Colonic mucosa (tissue), 4 donors: ENCODE results near the gene DISP3. TPM values are rescaled to one million over a fixed set of nuclear protein-coding genes. Genes with fewer than 3 reads are reported as not detected.

Experiments used
- DNase-seq: peaks from one replicate; pipeline ENCODE4 v3.0.0-alpha.2; 2020
- H3K27ac ChIP-seq: fragments of 200-600 bp; one replicate; pipeline ENCODE4 v1.8.0; 2021
- H3K27me3 ChIP-seq: fragments of 200-600 bp; one replicate; pipeline ENCODE4 v1.8.0; 2021
- H3K36me3 ChIP-seq: fragments of 200-600 bp; one replicate; pipeline ENCODE4 v1.8.0; 2021
- H3K4me1 ChIP-seq: fragments of 200-600 bp; one replicate; pipeline ENCODE4 v1.8.0; 2021; ENCODE audit warnings: mild to moderate bottlenecking
- H3K4me3 ChIP-seq: fragments of 200-600 bp; one replicate; pipeline ENCODE4 v1.8.0; 2021
- H3K9ac ChIP-seq, 2 donors: one replicate each; pipeline ENCODE4 v1.7.0; 2013; ENCODE audit warnings: control low read depth in 2 of 2, low read depth in 2 of 2, low read length in 2 of 2
- H3K9me3 ChIP-seq: fragments of 200-600 bp; one replicate; pipeline ENCODE4 v1.8.0; 2021
- intact Hi-C: fragments of 100-400 bp; cut with DNase I; formaldehyde crosslinking; loops from one replicate; pipeline ENCODE4 v1.14.1; 2022
- total RNA-seq, 2 donors: library from RNA; stranded (reverse); fragmentation: NEBNext Ultra II Directional in 1 of 2; extraction: Animal tissue kit (Norgen Biotek cat#: 25700) in 1 of 2; gene quantifications; one replicate each; pipeline ENCODE4 v1.2.1, GENCODE V29; 2021
- TF ChIP-seq, protein P1 (sequence below): fragments of 200-600 bp; IDR thresholded peaks from one replicate; pipeline ENCODE4 v1.8.0; 2022; ENCODE audit warnings: antibody characterized with exemption, mild to moderate bottlenecking
- donor health status: healthy.
- donor health status: DM: no; HTN: no; CAD: no.
- donor health status: DM: no; HTN: no; CAD: no.

The DISP3 gene
- total RNA-seq, 2 donors from 2014 or later = 0.10 to 0.13 TPM

DNA sequence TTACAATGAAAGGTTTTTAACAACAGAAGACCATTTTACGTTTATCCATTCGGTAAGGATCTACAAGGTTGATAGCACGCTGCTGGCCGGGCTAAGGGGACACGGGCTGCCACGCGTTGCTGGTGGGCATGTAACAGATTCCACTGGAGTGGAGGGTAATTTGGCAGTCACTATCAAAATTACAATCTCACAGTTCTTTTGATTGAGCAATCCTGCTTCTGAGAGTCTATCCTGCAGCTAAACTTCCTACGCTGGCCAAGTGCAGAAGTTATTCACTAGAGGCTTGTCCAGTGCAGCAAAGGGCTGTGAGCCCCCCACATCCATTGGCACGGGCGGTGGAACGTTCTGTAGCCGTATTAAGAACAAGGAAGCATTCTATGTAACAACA is 61.8 kb downstream of the DISP3 start:
- Histone ChIP-seq H3K9me3 (no peaks in the 10 kb centered on the region), H3K4me1 (no peaks in the 10 kb centered on the region), H3K27me3 (no peaks in the 10 kb centered on the region), H3K27ac (no peak overlapping the region), H3K4me3 (no peak overlapping the region), H3K36me3 (no peaks in the 10 kb centered on the region), H3K9ac (no peak overlapping the region)
- TF ChIP-seq, protein P1, sequence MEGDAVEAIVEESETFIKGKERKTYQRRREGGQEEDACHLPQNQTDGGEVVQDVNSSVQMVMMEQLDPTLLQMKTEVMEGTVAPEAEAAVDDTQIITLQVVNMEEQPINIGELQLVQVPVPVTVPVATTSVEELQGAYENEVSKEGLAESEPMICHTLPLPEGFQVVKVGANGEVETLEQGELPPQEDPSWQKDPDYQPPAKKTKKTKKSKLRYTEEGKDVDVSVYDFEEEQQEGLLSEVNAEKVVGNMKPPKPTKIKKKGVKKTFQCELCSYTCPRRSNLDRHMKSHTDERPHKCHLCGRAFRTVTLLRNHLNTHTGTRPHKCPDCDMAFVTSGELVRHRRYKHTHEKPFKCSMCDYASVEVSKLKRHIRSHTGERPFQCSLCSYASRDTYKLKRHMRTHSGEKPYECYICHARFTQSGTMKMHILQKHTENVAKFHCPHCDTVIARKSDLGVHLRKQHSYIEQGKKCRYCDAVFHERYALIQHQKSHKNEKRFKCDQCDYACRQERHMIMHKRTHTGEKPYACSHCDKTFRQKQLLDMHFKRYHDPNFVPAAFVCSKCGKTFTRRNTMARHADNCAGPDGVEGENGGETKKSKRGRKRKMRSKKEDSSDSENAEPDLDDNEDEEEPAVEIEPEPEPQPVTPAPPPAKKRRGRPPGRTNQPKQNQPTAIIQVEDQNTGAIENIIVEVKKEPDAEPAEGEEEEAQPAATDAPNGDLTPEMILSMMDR = no peak
- intact Hi-C loops = no loop called here
- DNase-seq = no peak

DNA sequence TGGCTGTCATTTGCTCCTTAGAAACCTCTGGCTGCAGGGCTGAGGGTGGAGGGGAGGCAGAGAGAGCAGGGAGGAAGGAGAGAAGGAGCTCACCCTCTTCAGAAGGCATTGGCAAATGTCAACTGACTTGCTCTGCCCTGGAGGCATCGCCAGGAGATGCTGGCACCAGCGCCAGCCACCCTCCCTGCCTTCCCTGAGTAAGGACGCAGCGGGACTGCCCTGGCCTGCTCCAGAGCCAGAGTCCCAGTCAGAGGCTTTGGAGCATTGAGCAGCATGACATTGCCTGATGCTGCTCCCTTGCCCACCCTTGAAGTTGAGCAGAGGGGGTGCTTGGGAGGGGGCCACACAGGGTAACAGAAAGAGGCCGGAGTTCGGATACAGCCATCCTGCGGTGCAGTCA is 62.3 kb downstream of the DISP3 start:
- H3K27me3 ChIP-seq = no peaks in the 10 kb centered on the region
- TF ChIP-seq, protein P1 = no peak
- H3K9me3 ChIP-seq = no peaks in the 10 kb centered on the region
- H3K4me1 ChIP-seq = no peaks in the 10 kb centered on the region
- no peak overlapping the region for H3K4me3 ChIP-seq
- intact Hi-C loops = no loop called here
- no peak overlapping the region for H3K27ac ChIP-seq
- no peak for DNase-seq
- H3K36me3 ChIP-seq = no peaks in the 10 kb centered on the region
- no peak overlapping the region for H3K9ac ChIP-seq

DNA sequence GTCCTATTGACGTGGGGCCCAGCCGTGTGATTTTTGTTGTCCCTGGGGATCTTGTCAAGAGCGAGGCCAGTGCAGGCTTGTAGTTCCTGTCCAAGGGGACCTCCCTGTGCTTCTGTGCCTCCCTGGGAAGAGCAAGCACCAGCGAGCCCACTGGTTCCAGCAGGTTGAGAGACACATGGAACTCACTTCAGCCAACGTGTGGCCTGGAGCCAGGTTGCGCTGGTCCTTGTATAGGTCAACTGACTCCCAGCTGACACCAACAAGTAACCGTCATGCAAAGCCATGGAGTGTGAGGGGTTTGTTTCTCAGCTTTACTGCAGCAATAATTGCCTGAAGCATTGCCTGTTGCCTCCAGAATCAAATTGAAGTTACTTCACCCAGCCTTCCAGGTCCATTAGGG is 63.0 kb downstream of the DISP3 start:
- Histone ChIP-seq H3K27me3 (no peaks in the 10 kb centered on the region), H3K9me3 (no peaks in the 10 kb centered on the region), H3K4me1 (no peaks in the 10 kb centered on the region), H3K9ac (no peak overlapping the region), H3K27ac (no peak overlapping the region), H3K4me3 (no peak overlapping the region), H3K36me3 (no peaks in the 10 kb centered on the region)
- intact Hi-C loops = no loop called here
- TF ChIP-seq, protein P1 = no peak
- no peak for DNase-seq

DNA sequence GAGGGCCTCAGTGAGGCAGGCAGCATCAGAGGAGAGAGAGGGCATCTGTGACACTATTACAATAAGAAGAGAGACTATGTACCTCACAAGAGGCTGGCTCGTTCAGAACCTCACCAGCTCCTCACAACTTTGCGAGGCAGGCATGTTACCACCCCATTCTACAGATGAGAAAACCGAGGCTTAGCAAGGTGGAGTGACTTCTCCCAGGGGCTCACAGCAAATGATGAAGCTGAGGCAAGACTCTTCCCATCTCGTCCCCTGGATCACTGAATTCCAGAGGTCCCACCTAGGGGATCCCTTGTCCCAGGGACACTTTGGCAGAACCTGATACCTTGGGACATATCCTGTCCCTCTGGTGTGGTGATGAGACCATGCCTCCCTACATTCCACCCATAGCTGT is 64.4 kb downstream of the DISP3 start:
- Histone ChIP-seq H3K36me3 (no peaks in the 10 kb centered on the region), H3K27me3 (no peaks in the 10 kb centered on the region), H3K4me1 (no peaks in the 10 kb centered on the region), H3K27ac (no peak overlapping the region), H3K9ac (no peak overlapping the region), H3K9me3 (no peaks in the 10 kb centered on the region), H3K4me3 (no peak overlapping the region)
- TF ChIP-seq, protein P1 = no peak
- intact Hi-C loops = no loop called here
- no peak for DNase-seq

DNA sequence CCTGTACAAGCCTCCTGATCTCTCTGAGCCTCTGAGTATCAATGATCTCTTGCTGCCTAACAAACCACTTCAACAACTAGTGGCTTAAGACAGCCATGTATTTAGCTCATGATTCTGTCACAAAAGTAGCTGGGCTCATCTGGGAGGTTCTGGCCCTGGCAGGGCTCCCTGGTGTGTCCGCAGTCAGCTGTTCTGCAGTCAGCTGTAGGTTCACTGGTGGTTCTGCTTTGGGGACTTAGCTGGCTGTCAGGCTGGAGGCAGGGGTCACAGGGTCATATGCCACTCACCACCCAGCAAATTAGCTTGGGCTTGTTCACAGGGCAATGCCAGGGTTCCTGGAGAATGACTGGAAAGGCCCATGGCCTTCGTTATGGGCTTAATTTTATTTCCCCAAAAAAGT is 64.8 kb downstream of the DISP3 start:
- Histone ChIP-seq H3K4me3 (no peak overlapping the region), H3K27ac (no peak overlapping the region), H3K36me3 (no peaks in the 10 kb centered on the region), H3K9me3 (no peaks in the 10 kb centered on the region), H3K9ac (no peak overlapping the region), H3K4me1 (no peaks in the 10 kb centered on the region), H3K27me3 (no peaks in the 10 kb centered on the region)
- intact Hi-C loops = no loop called here
- TF ChIP-seq, protein P1 = no peak
- DNase-seq = no peak

DNA sequence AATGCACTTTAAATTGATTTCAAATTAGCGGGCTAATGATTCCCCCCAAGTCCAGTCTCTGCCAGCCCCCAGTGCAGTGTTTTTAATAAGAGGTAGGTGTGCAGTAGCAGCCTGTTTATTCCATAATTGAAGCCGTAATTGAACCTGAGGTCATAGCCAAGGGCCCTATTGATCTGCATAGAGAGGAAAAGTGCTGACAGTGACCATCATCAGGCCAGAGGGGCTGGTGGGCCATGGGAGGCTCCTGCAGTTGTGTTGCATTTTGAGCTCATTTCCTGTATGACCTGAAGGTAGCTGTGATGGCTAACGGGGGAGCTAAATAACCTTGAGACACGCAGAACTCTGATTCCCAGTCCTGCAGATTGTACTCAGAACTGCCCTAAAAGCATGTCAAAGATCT is 67.5 kb downstream of the DISP3 start:
- DNase-seq = no peak
- H3K4me3 ChIP-seq = no peak overlapping the region
- no peak overlapping the region for H3K27ac ChIP-seq
- TF ChIP-seq, protein P1 = no peak
- H3K36me3 ChIP-seq = no peaks in the 10 kb centered on the region
- H3K9ac ChIP-seq = no peak overlapping the region
- H3K9me3 ChIP-seq = no peaks in the 10 kb centered on the region
- intact Hi-C loops = no loop called here
- no peaks in the 10 kb centered on the region for H3K4me1 ChIP-seq
- no peaks in the 10 kb centered on the region for H3K27me3 ChIP-seq
